ENCODE measurements around the gene ZFPM1.
"Not testable (repeated sequence)": the region's sequence is repeated elsewhere in the genome, so short reads cannot be mapped to it uniquely, and the experiment has no call there.

The ZFPM1 gene

GRCh38 chr16:88460496-88461330 is 7.6 kb downstream of the ZFPM1 start:
- H3K27ac Mint-ChIP-seq, result no peak overlapping the region
- H3K27me3 Mint-ChIP-seq, result no peaks in the 10 kb centered on the region
- H3K4me1 Mint-ChIP-seq (ENCODE audit: low read depth), result peaks cover 44% of the 10 kb centered on the region
- no peaks in the 10 kb centered on the region for H3K9me3 Mint-ChIP-seq (ENCODE audit: low read depth)
- H3K36me3 Mint-ChIP-seq, result no peaks in the 10 kb centered on the region
- H3K4me3 Mint-ChIP-seq, result no peak overlapping the region

GRCh38 chr16:88461331-88462269 is 8.5 kb downstream of the ZFPM1 start:
- Mint-ChIP-seq H3K9me3 (ENCODE audit: low read depth) (no peaks in the 10 kb centered on the region), H3K27ac (no peak overlapping the region), H3K27me3 (no peaks in the 10 kb centered on the region), H3K36me3 (no peaks in the 10 kb centered on the region), H3K4me1 (ENCODE audit: low read depth) (peaks cover 45% of the 10 kb centered on the region), H3K4me3 (no peak overlapping the region)

GRCh38 chr16:88462396-88462795 is 9.3 kb downstream of the ZFPM1 start:
- H3K4me3 Mint-ChIP-seq, result no peak overlapping the region
- H3K27me3 Mint-ChIP-seq, result no peaks in the 10 kb centered on the region
- H3K9me3 Mint-ChIP-seq (ENCODE audit: low read depth), result no peaks in the 10 kb centered on the region
- no peak overlapping the region for H3K27ac Mint-ChIP-seq
- peaks cover 42% of the 10 kb centered on the region for H3K4me1 Mint-ChIP-seq (ENCODE audit: low read depth)
- no peaks in the 10 kb centered on the region for H3K36me3 Mint-ChIP-seq

- no peak overlapping the region for H3K4me3 Mint-ChIP-seq
- H3K36me3 Mint-ChIP-seq, result no peaks in the 10 kb centered on the region
- H3K9me3 Mint-ChIP-seq (ENCODE audit: low read depth), result no peaks in the 10 kb centered on the region
- no peak overlapping the region for H3K27ac Mint-ChIP-seq
- peaks cover 43% of the 10 kb centered on the region for H3K4me1 Mint-ChIP-seq (ENCODE audit: low read depth)
- H3K27me3 Mint-ChIP-seq, result no peaks in the 10 kb centered on the region
Measured at GRCh38 chr16:88463411-88463810, 10.3 kb downstream of the ZFPM1 start.

- no peaks in the 10 kb centered on the region for H3K27me3 Mint-ChIP-seq
- H3K4me1 Mint-ChIP-seq (ENCODE audit: low read depth), result peaks cover 46% of the 10 kb centered on the region
- H3K9me3 Mint-ChIP-seq (ENCODE audit: low read depth), result no peaks in the 10 kb centered on the region
- no peaks in the 10 kb centered on the region for H3K36me3 Mint-ChIP-seq
- no peak overlapping the region for H3K27ac Mint-ChIP-seq
- no peak overlapping the region for H3K4me3 Mint-ChIP-seq
Measured at GRCh38 chr16:88464447-88465318, 11.6 kb downstream of the ZFPM1 start.

GRCh38 chr16:88465387-88465983 is 12.4 kb downstream of the ZFPM1 start:
- Mint-ChIP-seq H3K27me3 (no peaks in the 10 kb centered on the region), H3K9me3 (ENCODE audit: low read depth) (no peaks in the 10 kb centered on the region), H3K4me3 (no peak overlapping the region), H3K27ac (no peak overlapping the region), H3K4me1 (ENCODE audit: low read depth) (peaks cover 51% of the 10 kb centered on the region), H3K36me3 (no peaks in the 10 kb centered on the region)

GRCh38 chr16:88466175-88466862 is 13.2 kb downstream of the ZFPM1 start:
- peak overlapping the region; percentile 28 for H3K27ac Mint-ChIP-seq
- H3K9me3 Mint-ChIP-seq (ENCODE audit: low read depth), result no peaks in the 10 kb centered on the region
- no peaks in the 10 kb centered on the region for H3K27me3 Mint-ChIP-seq
- H3K4me3 Mint-ChIP-seq, result no peak overlapping the region
- H3K36me3 Mint-ChIP-seq, result no peaks in the 10 kb centered on the region
- peaks cover 57% of the 10 kb centered on the region for H3K4me1 Mint-ChIP-seq (ENCODE audit: low read depth)

- peak overlapping the region; percentile 28 for H3K27ac Mint-ChIP-seq
- H3K4me1 Mint-ChIP-seq (ENCODE audit: low read depth), result peaks cover 54% of the 10 kb centered on the region
- no peaks in the 10 kb centered on the region for H3K27me3 Mint-ChIP-seq
- H3K4me3 Mint-ChIP-seq, result no peak overlapping the region
- no peaks in the 10 kb centered on the region for H3K36me3 Mint-ChIP-seq
- no peaks in the 10 kb centered on the region for H3K9me3 Mint-ChIP-seq (ENCODE audit: low read depth)
Measured at GRCh38 chr16:88466949-88467348, 13.9 kb downstream of the ZFPM1 start.

- Mint-ChIP-seq H3K27me3 (no peaks in the 10 kb centered on the region), H3K9me3 (ENCODE audit: low read depth) (no peaks in the 10 kb centered on the region), H3K27ac (no peak overlapping the region), H3K4me1 (ENCODE audit: low read depth) (peaks cover 54% of the 10 kb centered on the region), H3K4me3 (no peak overlapping the region), H3K36me3 (no peaks in the 10 kb centered on the region)
Measured at GRCh38 chr16:88467541-88467944, 14.5 kb downstream of the ZFPM1 start.

GRCh38 chr16:88468275-88469129 is 15.4 kb downstream of the ZFPM1 start:
- Mint-ChIP-seq H3K9me3 (ENCODE audit: low read depth) (no peaks in the 10 kb centered on the region), H3K4me1 (ENCODE audit: low read depth) (peaks cover 51% of the 10 kb centered on the region), H3K27me3 (no peaks in the 10 kb centered on the region), H3K4me3 (no peak overlapping the region), H3K36me3 (no peaks in the 10 kb centered on the region), H3K27ac (no peak overlapping the region)

- Mint-ChIP-seq H3K4me3 (peak overlapping the region; percentile 46), H3K9me3 (ENCODE audit: low read depth) (no peaks in the 10 kb centered on the region), H3K36me3 (no peaks in the 10 kb centered on the region), H3K27ac (peak overlapping the region; percentile 34), H3K27me3 (no peaks in the 10 kb centered on the region), H3K4me1 (ENCODE audit: low read depth) (peaks cover 42% of the 10 kb centered on the region)
Measured at GRCh38 chr16:88469615-88470395, 16.7 kb downstream of the ZFPM1 start.

- not testable (repeated sequence) for H3K27ac Mint-ChIP-seq; H3K9me3 Mint-ChIP-seq (ENCODE audit: low read depth); H3K27me3 Mint-ChIP-seq; H3K36me3 Mint-ChIP-seq
- H3K4me1 Mint-ChIP-seq (ENCODE audit: low read depth), result peaks cover 40% of the 10 kb centered on the region
- H3K4me3 Mint-ChIP-seq, result peak overlapping the region; percentile 7
Measured at GRCh38 chr16:88470396-88470680, 17.3 kb downstream of the ZFPM1 start.

- not testable (repeated sequence) for H3K4me3 Mint-ChIP-seq; H3K9me3 Mint-ChIP-seq (ENCODE audit: low read depth); H3K36me3 Mint-ChIP-seq; H3K27ac Mint-ChIP-seq; H3K27me3 Mint-ChIP-seq
- H3K4me1 Mint-ChIP-seq (ENCODE audit: low read depth), result peaks cover 40% of the 10 kb centered on the region
Measured at GRCh38 chr16:88470696-88471095, 17.6 kb downstream of the ZFPM1 start.

Measured in activated naive CD8-positive, alpha-beta T cell (primary cell).